IMR-90 (cell line): Measurements from ENCODE around the gene ADGRA1. TPM values are rescaled to one million over a fixed set of nuclear protein-coding genes. Genes with fewer than 3 reads are reported as not detected.

ENCODE experiments used
- ATAC-seq: fragments of 200-7000 bp; cut with Tn5 transposase; 2 replicates; pipeline ENCODE4 v1.9.1; 2020; ENCODE audit warnings: low read depth, mild to moderate bottlenecking, moderate library complexity
- BruUV-seq: library from RNA; stranded (reverse); fragments of 400-500 nt; replicated peaks from 2 replicates; lab custom pipeline; 2021; lab: Mats Ljungman, UMichigan
- CTCF ChIA-PET: fragments of 300-600 bp; formaldehyde crosslinking; extraction: SDS; loops from one replicate; lab custom pipeline; 2021; ENCODE audit warnings: antibody characterized with exemption; lab: Yijun Ruan, JAX
- POLR2A ChIA-PET: fragments of 300-600 bp; sonication (Branson Sonifier 250); formaldehyde crosslinking; loops from one replicate; lab custom pipeline; 2022; ENCODE audit warnings: antibody characterized with exemption; ENCODE audit not compliant: unreplicated experiment; lab: Charles Lee
- DNase-seq: peaks from one replicate; pipeline ENCODE4 v3.0.0; 2013
- H2AFZ ChIP-seq: replicated peaks from 2 replicates; pipeline ENCODE3; 2013; ENCODE audit warnings: low read length, mild to moderate bottlenecking; ENCODE audit not compliant: poor library complexity
- H2AK5ac ChIP-seq: 2 replicates; pipeline ENCODE4 v1.6.1; 2013; ENCODE audit warnings: low read depth, low read length, inconsistent platforms
- H2AK9ac ChIP-seq: replicated peaks from 2 replicates; pipeline ENCODE3; 2013; ENCODE audit warnings: mild to moderate bottlenecking, low read depth, low read length, moderate library complexity; ENCODE audit not compliant: poor library complexity
- H2BK120ac ChIP-seq: 2 replicates; pipeline ENCODE4 v1.6.1; 2013; ENCODE audit warnings: low read depth, low read length, inconsistent platforms
- H2BK15ac ChIP-seq: 3 replicates; pipeline ENCODE4 v1.6.1; 2013; ENCODE audit warnings: low read depth, low read length, inconsistent platforms
- H2BK20ac ChIP-seq: 2 replicates; pipeline ENCODE4 v1.6.1; 2013; ENCODE audit warnings: low read depth, mild to moderate bottlenecking, inconsistent platforms, low read length, moderate library complexity
- H2BK5ac ChIP-seq: 2 replicates; pipeline ENCODE4 v1.6.1; 2013; ENCODE audit warnings: mild to moderate bottlenecking, low read depth, low read length, inconsistent platforms; ENCODE audit not compliant: poor library complexity, severe bottlenecking
- H3K14ac ChIP-seq: replicated peaks from 2 replicates; pipeline ENCODE4 v1.6.1; 2013; ENCODE audit warnings: low read depth, low read length, inconsistent platforms
- H3K18ac ChIP-seq: 2 replicates; pipeline ENCODE4 v1.6.1; 2013; ENCODE audit warnings: low read depth, low read length, control low read depth
- H3K23ac ChIP-seq: 2 replicates; pipeline ENCODE4 v1.6.1; 2013; ENCODE audit warnings: low read depth, low read length, inconsistent platforms
- H3K27ac ChIP-seq: 2 replicates; pipeline ENCODE4 v1.5.1; 2013; ENCODE audit warnings: mild to moderate bottlenecking, control low read depth, low read length; ENCODE audit not compliant: insufficient read depth
- H3K27me3 ChIP-seq: 2 replicates; pipeline ENCODE4 v1.6.1; 2013; ENCODE audit warnings: low read length; ENCODE audit not compliant: control insufficient read depth, insufficient read depth
- H3K36me3 ChIP-seq: 2 replicates; pipeline ENCODE4 v1.6.1; 2013; ENCODE audit warnings: low read length, mixed read lengths; ENCODE audit not compliant: control insufficient read depth, insufficient read depth
- H3K4ac ChIP-seq: 2 replicates; pipeline ENCODE4 v1.6.1; 2013; ENCODE audit warnings: low read depth, low read length, inconsistent platforms
- H3K4me1 ChIP-seq: 2 replicates; pipeline ENCODE4 v1.6.1; 2013; ENCODE audit warnings: low read length, mixed read lengths; ENCODE audit not compliant: control insufficient read depth, insufficient read depth
- H3K4me2 ChIP-seq: 2 replicates; pipeline ENCODE4 v1.6.1; 2013; ENCODE audit warnings: low read depth, mild to moderate bottlenecking, control low read depth, low read length, moderate library complexity
- H3K4me3 ChIP-seq: 2 replicates; pipeline ENCODE4 v1.5.1; 2013; ENCODE audit warnings: low read depth, mild to moderate bottlenecking, control low read depth, low read length, moderate library complexity; ENCODE audit not compliant: insufficient read depth
- H3K56ac ChIP-seq: 2 replicates; pipeline ENCODE4 v1.6.1; 2013; ENCODE audit warnings: low read length, inconsistent platforms; ENCODE audit not compliant: insufficient read depth; ENCODE audit errors: extremely low read depth
- H3K79me1 ChIP-seq, 2 experiments: 2 replicates each; pipeline ENCODE4 v1.6.1; 2013; ENCODE audit warnings: low read length in 2 of 2, inconsistent platforms in 1 of 2, low read depth in 1 of 2
- H3K9ac ChIP-seq: 2 replicates; pipeline ENCODE4 v1.6.1; 2013; ENCODE audit warnings: low read depth, low read length, control low read depth
- H3K9me1 ChIP-seq: 2 replicates; pipeline ENCODE4 v1.6.1; 2013; ENCODE audit warnings: low read length, inconsistent platforms; ENCODE audit not compliant: insufficient read depth
- H3K9me3 ChIP-seq: 2 replicates; pipeline ENCODE4 v1.6.1; 2013; ENCODE audit warnings: low read length; ENCODE audit not compliant: control insufficient read depth, insufficient read depth
- H4K20me1 ChIP-seq: 2 replicates; pipeline ENCODE4 v1.6.1; 2013; ENCODE audit warnings: low read length, inconsistent platforms; ENCODE audit not compliant: insufficient read depth
- H4K5ac ChIP-seq: 2 replicates; pipeline ENCODE4 v1.6.1; 2013; ENCODE audit warnings: mild to moderate bottlenecking, low read depth, low read length, control low read depth
- H4K8ac ChIP-seq, 2 experiments: 2 replicates each; pipeline ENCODE4 v1.6.1; 2013; ENCODE audit warnings: low read depth in 2 of 2, low read length in 2 of 2, control low read depth in 1 of 2, inconsistent platforms in 1 of 2
- H4K91ac ChIP-seq: 2 replicates; pipeline ENCODE4 v1.6.1; 2013; ENCODE audit warnings: low read depth, low read length, inconsistent platforms; ENCODE audit not compliant: insufficient read depth
- BHLHE40 ChIP-seq: fragments of 150-350 bp; IDR thresholded peaks from 2 replicates; pipeline ENCODE4 v1.6.1; 2016; ENCODE audit warnings: mild to moderate bottlenecking, low read depth, low read length
- CEBPB ChIP-seq: IDR thresholded peaks from 2 replicates; pipeline ENCODE4 v1.6.1; 2012; ENCODE audit warnings: low read depth, low read length, improper control_type of control experiment
- CHD1 ChIP-seq: IDR thresholded peaks from 2 replicates; pipeline ENCODE4 v1.6.1; 2012; ENCODE audit warnings: low read depth, low read length, improper control_type of control experiment
- CTCF ChIP-seq: conservative IDR thresholded peaks from 2 replicates; pipeline ENCODE4 v1.5.1; 2012; ENCODE audit warnings: mild to moderate bottlenecking, low read depth, low read length, improper control_type of control experiment
- ELK1 ChIP-seq: fragments of 150-350 bp; IDR thresholded peaks from 2 replicates; pipeline ENCODE4 v1.6.1; 2016; ENCODE audit warnings: low read depth, mild to moderate bottlenecking, low read length, moderate library complexity, borderline replicate concordance
- FOS ChIP-seq: fragments of 150-350 bp; IDR thresholded peaks from 2 replicates; pipeline ENCODE4 v1.6.1; 2016; ENCODE audit warnings: low read depth, low read length
- MAFK ChIP-seq: IDR thresholded peaks from 2 replicates; pipeline ENCODE4 v1.6.1; 2012; ENCODE audit warnings: low read depth, low read length, improper control_type of control experiment
- MAZ ChIP-seq: IDR thresholded peaks from 2 replicates; pipeline ENCODE4 v1.6.1; 2012; ENCODE audit warnings: low read depth, mild to moderate bottlenecking, low read length, improper control_type of control experiment, moderate library complexity, borderline replicate concordance
- MXI1 ChIP-seq: IDR thresholded peaks from 2 replicates; pipeline ENCODE4 v1.6.1; 2012; ENCODE audit warnings: low read depth, mild to moderate bottlenecking, low read length, moderate library complexity, borderline replicate concordance
- NFE2L2 ChIP-seq: fragments of 150-350 bp; IDR thresholded peaks from 2 replicates; pipeline ENCODE4 v1.6.1; 2016; ENCODE audit warnings: low read depth, mild to moderate bottlenecking, low read length
- POLR2A ChIP-seq: IDR thresholded peaks from 2 replicates; pipeline ENCODE4 v1.6.1; 2012; ENCODE audit warnings: mild to moderate bottlenecking, low read depth, low read length
- RAD21 ChIP-seq: IDR thresholded peaks from 2 replicates; pipeline ENCODE4 v1.6.1; 2012; ENCODE audit warnings: low read length, improper control_type of control experiment
- RFX5 ChIP-seq: IDR thresholded peaks from 2 replicates; pipeline ENCODE4 v1.8.0; 2012; ENCODE audit warnings: low read depth, mild to moderate bottlenecking, low read length, moderate library complexity
- SMC3 ChIP-seq: fragments of 150-350 bp; IDR thresholded peaks from 2 replicates; pipeline ENCODE4 v1.6.1; 2016; ENCODE audit warnings: low read depth, mild to moderate bottlenecking, antibody characterized with exemption, low read length, moderate library complexity
- USF2 ChIP-seq: fragments of 150-350 bp; IDR thresholded peaks from 2 replicates; pipeline ENCODE4 v1.6.1; 2017; ENCODE audit warnings: mild to moderate bottlenecking, antibody characterized with exemption, low read length, low read depth
- WGBS, 2 experiments: methylation state at CpG; one replicate each; pipeline versions ENCODE4 v1.1.5 to v1.1.7; 2013; ENCODE audit warnings: missing lambda C conversion rate in 2 of 2; ENCODE audit not compliant: insufficient read length in 1 of 2; ENCODE audit errors: extremely low coverage in 2 of 2; 5-methylcytosine and 5-hydroxymethylcytosine counted together
- dilution Hi-C: fragments of 300-500 bp; cut with HindIII; formaldehyde crosslinking; loops from one replicate; pipeline ENCODE4 v1.14.3; 2018; ENCODE audit warnings: low sequenced_read_pairs; ENCODE audit not compliant: unreplicated experiment
- in situ Hi-C: fragments of 300-500 bp; cut with MboI; formaldehyde crosslinking; loops from 3 replicates; pipeline ENCODE4 v1.14.3; 2019; ENCODE audit warnings: low sequenced_read_pairs, inconsistent platforms, mixed read lengths
- intact Hi-C: fragments of 100-400 bp; cut with micrococcal nuclease; formaldehyde crosslinking; loops from 2 replicates; pipeline ENCODE4 v1.10.0; 2022
- polyA plus RNA-seq, 3 experiments: library from polyadenylated mRNA; depleted of rRNA; stranded (reverse); fragments of >200 nt; gene quantifications; 2 replicates each; pipeline ENCODE4 v1.2.3, GENCODE V29; 2012; ENCODE audit warnings: low replicate concordance in 1 of 3
- total RNA-seq: library from RNA; depleted of rRNA; stranded (reverse); fragments of >200 nt; gene quantifications from 2 replicates; pipeline ENCODE4 v1.2.3, GENCODE V29; 2012

Gene ADGRA1
- total and polyA plus RNA-seq, 2 of the 4 experiments (the other 2 are of a cell fraction), result not detected

- ChIA-PET CTCF (no interaction called here), POLR2A (no interaction called here)
- no peaks in the 10 kb centered on the region for H3K9me1 ChIP-seq
- no peak overlapping the region for H2AFZ ChIP-seq
- DNase-seq (no peak), ATAC-seq (no peak)
- H3K23ac ChIP-seq, result no peak overlapping the region
- H2BK5ac ChIP-seq, result no peak overlapping the region
- dilution Hi-C loops (no loop called here), intact Hi-C loops (no loop called here), in situ Hi-C loops (no loop called here)
- TF ChIP-seq USF2, result no peak
- no peak for TF ChIP-seq RAD21
- no peak for TF ChIP-seq CHD1
- TF ChIP-seq ELK1, result no peak
- TF ChIP-seq CTCF, result no peak
- TF ChIP-seq MXI1, result no peak
- TF ChIP-seq MAZ, result no peak
- TF ChIP-seq CEBPB, result no peak
- TF ChIP-seq NFE2L2, result no peak
- no peak for TF ChIP-seq BHLHE40
- TF ChIP-seq RFX5, result no peak
- TF ChIP-seq FOS, result no peak
- no peak for TF ChIP-seq MAFK
- TF ChIP-seq POLR2A, result no peak
- no peak for TF ChIP-seq SMC3
- 93% methylated on average over 5 of the region's 21 CpGs; no CpG with 5 or more reads in 1 of the 2 experiments for WGBS, 2 experiments
- no peak overlapping the region for H3K27ac ChIP-seq
- no peak overlapping the region for H2BK120ac ChIP-seq
- no peak overlapping the region for H3K9ac ChIP-seq
- H4K5ac ChIP-seq, result no peak overlapping the region
- no peak overlapping the region for H3K4ac ChIP-seq
- H3K4me3 ChIP-seq, result no peak overlapping the region
- no peaks in the 10 kb centered on the region for H3K36me3 ChIP-seq
- H3K18ac ChIP-seq, result no peak overlapping the region
- H3K4me2 ChIP-seq, result no peak overlapping the region
- H4K20me1 ChIP-seq, result no peaks in the 10 kb centered on the region
- H2BK20ac ChIP-seq, result no peak overlapping the region
- no peaks in the 10 kb centered on the region for H3K4me1 ChIP-seq
- H3K9me3 ChIP-seq, result peaks cover 8% of the 10 kb centered on the region; the same call in 1 of the 2 replicates
- no peak overlapping the region for H4K8ac ChIP-seq
- no peak overlapping the region for H2AK5ac ChIP-seq
- no peak overlapping the region for H2AK9ac ChIP-seq
- H3K56ac ChIP-seq, result no peak overlapping the region
- no peak overlapping the region for H3K14ac ChIP-seq
- H4K91ac ChIP-seq, result no peak overlapping the region
- BruUV-seq, result no TSS peak
- H2BK15ac ChIP-seq, result no peak overlapping the region
- no peaks in the 10 kb centered on the region for H3K27me3 ChIP-seq
- no peaks in the 10 kb centered on the region for H3K79me1 ChIP-seq
Observed at GRCh38 chr10:133117036-133117687, 29.4 kb downstream of the ADGRA1 start.
